SH-SY5Y (cell line): Measurements from ENCODE around the gene SND1.

Source experiments
- GATA2 ChIP-seq: IDR thresholded peaks from 2 replicates; pipeline ENCODE4 v1.6.1; 2011; ENCODE audit warnings: mild to moderate bottlenecking, low read depth, low read length
- GATA3 ChIP-seq: IDR thresholded peaks from 2 replicates; pipeline ENCODE4 v1.6.1; 2011; ENCODE audit warnings: low read depth, mild to moderate bottlenecking, low read length, moderate library complexity

DNA sequence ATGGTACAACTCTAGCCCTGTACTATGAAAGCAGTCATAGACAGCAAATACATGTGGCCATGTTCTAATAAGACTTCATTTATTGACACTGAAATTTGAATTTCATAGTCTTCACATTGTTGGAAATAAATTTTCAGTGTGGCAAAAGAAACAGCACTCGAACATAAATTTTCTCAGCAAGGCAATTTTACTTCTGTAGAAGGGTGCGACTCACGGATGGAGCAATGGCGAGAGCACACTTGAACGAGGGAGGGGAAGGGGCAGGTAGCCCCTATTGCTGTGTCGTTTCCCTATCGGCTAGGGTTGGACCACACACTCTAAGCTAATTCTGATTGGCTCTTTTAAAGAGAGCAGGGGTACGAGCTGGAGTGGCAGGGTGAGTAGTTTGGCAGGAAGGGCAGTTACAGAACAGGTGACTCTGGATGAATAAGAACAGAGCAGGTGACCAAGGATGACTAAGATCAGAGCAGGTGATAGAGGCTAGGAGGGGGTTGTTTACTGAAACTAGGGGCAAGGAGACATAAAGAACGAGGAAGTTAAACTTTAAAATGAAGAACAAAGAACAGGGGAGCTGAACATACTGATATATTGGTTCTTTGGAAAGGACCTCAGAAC, 327.2 kb downstream of the SND1 start:
- TF ChIP-seq GATA2 (no peak), GATA3 (no peak)
